A549 (cell line): ENCODE measurements around the gene PDGFD. TPM values are rescaled to one million over a fixed set of nuclear protein-coding genes. Genes with fewer than 3 reads are reported as not detected.

Experiments used
- ATAC-seq, 2 experiments: fragments of 200-7000 bp in 1 of 2; fragments of >200 bp in 1 of 2; cut with Nextera tagmentation in 1 of 2; cut with Tn5 transposase in 1 of 2; 3 replicates each; pipeline versions ENCODE4 v1.8.0 to v1.9.1; 2018 to 2020; ENCODE audit warnings: mild to moderate bottlenecking in 1 of 2, moderate library complexity in 1 of 2
- CTCF ChIA-PET: fragments of 300-600 bp; sonication (Branson Sonifier 250); formaldehyde crosslinking; extraction: SDS; loops from one replicate; lab custom pipeline; 2021; ENCODE audit warnings: antibody characterized with exemption, inconsistent platforms; lab: Yijun Ruan, JAX
- POLR2A ChIA-PET: fragments of 350-600 bp; formaldehyde crosslinking; extraction: SDS; loops from one replicate; lab custom pipeline; 2021; ENCODE audit warnings: antibody characterized with exemption, inconsistent platforms; lab: Yijun Ruan, JAX
- DNase-seq, 2 experiments: peaks; one replicate each; pipeline versions ENCODE4 v3.0.0 to v3.0.0-alpha.2; 2011 to 2016; ENCODE audit warnings: low read depth in 1 of 2, low spot score in 1 of 2
- FAIRE-seq: peaks from 2 replicates; lab custom pipeline; 2011; peaks lifted over from hg19 to GRCh38; lab: Jason Lieb, UNC
- H3K27ac ChIP-seq, 2 experiments: fragments of >200 bp; sonication (Bioruptor Twin); formaldehyde crosslinking; 3 replicates each; pipeline ENCODE4 v1.5.1; 2016 to 2017
- H3K4me1 ChIP-seq: fragments of >200 bp; sonication (Bioruptor Twin); formaldehyde crosslinking; 3 replicates; pipeline ENCODE4 v1.6.1; 2016
- H3K4me2 ChIP-seq: fragments of >200 bp; sonication (Bioruptor Twin); formaldehyde crosslinking; 3 replicates; pipeline ENCODE4 v1.6.1; 2016
- H3K4me3 ChIP-seq: fragments of >200 bp; sonication (Bioruptor Twin); formaldehyde crosslinking; 3 replicates; pipeline ENCODE4 v1.5.1; 2016
- H3K9me3 ChIP-seq: fragments of >200 bp; sonication (Bioruptor Twin); formaldehyde crosslinking; 3 replicates; pipeline ENCODE4 v1.6.1; 2016
- CHD2 ChIP-seq: fragments of 150-350 bp; IDR thresholded peaks from 2 replicates; pipeline ENCODE4 v1.6.1; 2014; ENCODE audit warnings: low read length; ENCODE audit not compliant: partially characterized antibody
- FOSL2 ChIP-seq, 2 experiments: fragments of 450-650 bp in 1 of 2; fragments of >200 bp in 1 of 2; sonication (Bioruptor Twin) in 1 of 2; formaldehyde crosslinking; IDR thresholded peaks; 2 replicates each; pipeline versions ENCODE4 v1.5.0 to v1.6.1; 2016 to 2020; ENCODE audit warnings: mild to moderate bottlenecking in 1 of 2, moderate library complexity in 1 of 2
- FOXS1 ChIP-seq: fragments of 250-450 bp; sonication (Bioruptor Pico); IDR thresholded peaks from 2 replicates; pipeline ENCODE4 v1.5.0; 2020; ENCODE audit warnings: mild to moderate bottlenecking, moderate library complexity
- HEYL ChIP-seq: fragments of 250-450 bp; sonication (Bioruptor Pico); IDR thresholded peaks from 2 replicates; pipeline ENCODE4 v1.8.0; 2021; ENCODE audit warnings: mild to moderate bottlenecking, moderate library complexity
- HOXB13 ChIP-seq: fragments of 250-450 bp; sonication (Bioruptor Pico); IDR thresholded peaks from 2 replicates; pipeline ENCODE4 v1.5.0; 2020; ENCODE audit warnings: low read depth, mild to moderate bottlenecking, moderate library complexity
- JUNB ChIP-seq: fragments of >200 bp; sonication (Bioruptor Twin); formaldehyde crosslinking; IDR thresholded peaks from 2 replicates; pipeline ENCODE4 v1.6.1; 2016
- MAFK ChIP-seq: fragments of 450-650 bp; IDR thresholded peaks from 2 replicates; pipeline ENCODE4 v1.6.1; 2014; ENCODE audit not compliant: partially characterized antibody
- NPAS2 ChIP-seq: fragments of 250-450 bp; sonication (Bioruptor Pico); IDR thresholded peaks from 2 replicates; pipeline ENCODE4 v1.8.0; 2022; ENCODE audit warnings: mild to moderate bottlenecking, moderate library complexity, borderline replicate concordance
- NR3C1 ChIP-seq: fragments of >200 bp; sonication (Bioruptor Twin); formaldehyde crosslinking; IDR thresholded peaks from 3 replicates; pipeline ENCODE4 v1.6.1; 2017
- POLR2A ChIP-seq: IDR thresholded peaks from 2 replicates; pipeline ENCODE4 v1.6.1; 2012; ENCODE audit warnings: mild to moderate bottlenecking, low read length
- RFX5 ChIP-seq: fragments of 450-650 bp; IDR thresholded peaks from 2 replicates; pipeline ENCODE4 v1.7.1; 2014; ENCODE audit warnings: antibody characterized with exemption, mild to moderate bottlenecking, moderate library complexity
- SMC3 ChIP-seq: fragments of >200 bp; sonication (Bioruptor Twin); formaldehyde crosslinking; IDR thresholded peaks from 3 replicates; pipeline ENCODE4 v1.6.1; 2018; ENCODE audit warnings: inconsistent platforms
- TFCP2L1 ChIP-seq: fragments of 250-450 bp; sonication (Bioruptor Pico); IDR thresholded peaks from 2 replicates; pipeline ENCODE4 v1.5.0; 2021; ENCODE audit warnings: mild to moderate bottlenecking
- ZNF302 ChIP-seq: fragments of 250-450 bp; sonication (Bioruptor Pico); IDR thresholded peaks from 2 replicates; pipeline ENCODE4 v1.9.0; 2021; ENCODE audit warnings: inconsistent platforms, mild to moderate bottlenecking, moderate library complexity
- ZSCAN20 ChIP-seq: fragments of 250-450 bp; sonication (Bioruptor Pico); IDR thresholded peaks from 2 replicates; pipeline ENCODE4 v1.8.0; 2022; ENCODE audit warnings: mild to moderate bottlenecking, moderate library complexity
- WGBS: methylation state at CpG from one replicate; pipeline ENCODE4 v1.1.6; 2017; ENCODE audit errors: missing lambda C conversion rate; 5-methylcytosine and 5-hydroxymethylcytosine counted together
- polyA plus RNA-seq, 4 experiments: library from polyadenylated mRNA; depleted of rRNA in 3 of 4; stranded (reverse); fragments of >200 nt; fragmentation: RNase III in 1 of 4; extraction: RNeasy Plus Mini Kit Qiagen cat#74134 plus additional on column Dnase treatment in 1 of 4; gene quantifications; 2 replicates in 3 of 4; 3 replicates in 1 of 4; pipeline ENCODE4 v1.2.3, GENCODE V29; 2011 to 2017
- TF ChIP-seq, protein P1 (sequence below): fragments of 250-450 bp; sonication (Bioruptor Pico); IDR thresholded peaks from 2 replicates; pipeline ENCODE4 v1.5.0; 2020; ENCODE audit warnings: low read depth, mild to moderate bottlenecking, moderate library complexity
- TF ChIP-seq, protein P2 (sequence below): IDR thresholded peaks from 2 replicates; pipeline ENCODE4 v1.6.1; 2012
- TF ChIP-seq, protein P3 (sequence below): fragments of >200 bp; sonication (Bioruptor Twin); formaldehyde crosslinking; IDR thresholded peaks from 3 replicates; pipeline ENCODE4 v1.5.1; 2016
- TF ChIP-seq, protein P4 (sequence below): fragments of 200-600 bp; sonication (generic); IDR thresholded peaks from 2 replicates; pipeline ENCODE4 v1.6.1; 2016; ENCODE audit warnings: antibody characterized with exemption, mild to moderate bottlenecking, moderate library complexity

PDGFD gene
- polyA plus RNA-seq, 2 of the 4 experiments (the other 2 are of a cell fraction) = 11.1 to 29.7 TPM

DNA sequence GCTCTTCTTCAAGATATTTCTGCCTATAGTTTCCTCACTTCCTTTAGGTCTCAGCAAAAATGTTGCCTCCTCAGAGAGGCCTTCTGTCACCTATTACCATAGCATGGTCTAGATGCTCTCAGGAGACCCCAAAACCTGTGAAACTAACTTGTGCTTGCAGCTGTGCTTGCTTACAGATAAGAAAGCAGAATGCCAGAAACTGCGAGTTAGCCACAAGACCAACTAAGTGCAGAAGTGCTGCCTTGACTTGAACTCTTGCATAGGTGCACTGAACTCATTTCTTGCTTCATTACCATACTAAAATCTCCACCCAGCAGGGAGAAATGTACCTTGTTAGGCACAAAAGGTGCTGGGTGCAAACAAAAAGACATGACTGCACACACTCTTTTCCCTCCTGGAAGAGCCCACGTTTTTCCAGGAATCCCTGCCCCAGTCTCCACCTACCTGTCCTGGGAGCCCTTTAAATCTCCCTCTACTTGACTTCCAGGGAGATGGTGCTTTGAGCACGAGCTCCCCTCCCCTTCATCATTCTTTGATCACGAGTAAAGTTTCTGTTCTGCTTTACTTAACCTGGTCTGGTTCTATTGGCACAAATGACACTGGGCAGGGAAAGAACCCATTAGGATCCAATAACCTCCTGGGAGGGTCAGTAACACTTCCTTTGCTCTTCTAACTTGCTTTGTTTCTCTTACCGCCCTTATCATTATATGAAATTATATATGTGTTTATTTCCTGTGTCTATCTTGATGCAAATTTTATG lies 265.2 kb downstream of the PDGFD start (continued):
- TF ChIP-seq HOXB13 = no peak
- TF ChIP-seq, protein P1, sequence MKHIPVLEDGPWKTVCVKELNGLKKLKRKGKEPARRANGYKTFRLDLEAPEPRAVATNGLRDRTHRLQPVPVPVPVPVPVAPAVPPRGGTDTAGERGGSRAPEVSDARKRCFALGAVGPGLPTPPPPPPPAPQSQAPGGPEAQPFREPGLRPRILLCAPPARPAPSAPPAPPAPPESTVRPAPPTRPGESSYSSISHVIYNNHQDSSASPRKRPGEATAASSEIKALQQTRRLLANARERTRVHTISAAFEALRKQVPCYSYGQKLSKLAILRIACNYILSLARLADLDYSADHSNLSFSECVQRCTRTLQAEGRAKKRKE (CRISPR knock-in tag) = no peak
- TF ChIP-seq JUNB = no peak
- no peak for TF ChIP-seq TFCP2L1 (CRISPR knock-in tag)
- no peak for TF ChIP-seq FOXS1 (CRISPR knock-in tag)
- TF ChIP-seq RFX5 = no peak
- TF ChIP-seq FOSL2 (IDR thresholded peaks at IDR 0.05) = no peak
- TF ChIP-seq FOSL2 (CRISPR knock-in tag; IDR thresholded peaks at IDR 0.05) = no peak
- no peak for TF ChIP-seq MAFK
- TF ChIP-seq, all 56 proteins: peak for 0

DNA sequence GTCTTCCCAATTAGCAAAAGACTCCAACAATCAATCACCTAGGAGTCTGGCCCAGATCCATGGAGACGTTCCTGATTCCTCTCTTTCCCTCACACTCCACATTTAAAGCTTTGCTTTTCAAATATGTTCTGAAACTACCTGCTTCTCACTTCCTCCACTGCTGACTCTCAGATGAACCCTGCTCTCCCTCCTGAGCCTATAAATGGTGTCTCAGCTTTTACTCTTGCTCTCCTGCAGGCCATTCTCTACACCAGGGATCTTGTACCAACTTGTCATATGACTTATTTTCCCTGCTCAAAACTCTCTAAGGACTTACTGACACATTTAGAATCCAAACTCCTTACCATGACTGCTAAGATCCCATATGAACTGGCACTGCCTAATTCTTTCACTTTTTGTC lies 265.9 kb downstream of the PDGFD start:
- Histone ChIP-seq H3K27ac (no peak overlapping the region; a peak in 1 of 6 replicates), H3K4me2 (no peak overlapping the region), H3K4me3 (no peak overlapping the region), H3K9me3 (no peaks in the 10 kb centered on the region), H3K4me1 (peaks cover 7% of the 10 kb centered on the region)
- ChIA-PET CTCF (no interaction called here), POLR2A (no interaction called here)
- WGBS = 80% methylated on average over 1 of the region's 1 CpG
- no peak for DNase-seq
- no peak for ATAC-seq
- TF ChIP-seq SMC3 = no peak
- TF ChIP-seq ZSCAN20 (CRISPR knock-in tag) = no peak
- no peak for TF ChIP-seq POLR2A
- no peak for TF ChIP-seq FOXS1 (CRISPR knock-in tag)
- no peak for TF ChIP-seq RFX5
- TF ChIP-seq, all 56 proteins: peak for 0
- FAIRE-seq = no peak

DNA sequence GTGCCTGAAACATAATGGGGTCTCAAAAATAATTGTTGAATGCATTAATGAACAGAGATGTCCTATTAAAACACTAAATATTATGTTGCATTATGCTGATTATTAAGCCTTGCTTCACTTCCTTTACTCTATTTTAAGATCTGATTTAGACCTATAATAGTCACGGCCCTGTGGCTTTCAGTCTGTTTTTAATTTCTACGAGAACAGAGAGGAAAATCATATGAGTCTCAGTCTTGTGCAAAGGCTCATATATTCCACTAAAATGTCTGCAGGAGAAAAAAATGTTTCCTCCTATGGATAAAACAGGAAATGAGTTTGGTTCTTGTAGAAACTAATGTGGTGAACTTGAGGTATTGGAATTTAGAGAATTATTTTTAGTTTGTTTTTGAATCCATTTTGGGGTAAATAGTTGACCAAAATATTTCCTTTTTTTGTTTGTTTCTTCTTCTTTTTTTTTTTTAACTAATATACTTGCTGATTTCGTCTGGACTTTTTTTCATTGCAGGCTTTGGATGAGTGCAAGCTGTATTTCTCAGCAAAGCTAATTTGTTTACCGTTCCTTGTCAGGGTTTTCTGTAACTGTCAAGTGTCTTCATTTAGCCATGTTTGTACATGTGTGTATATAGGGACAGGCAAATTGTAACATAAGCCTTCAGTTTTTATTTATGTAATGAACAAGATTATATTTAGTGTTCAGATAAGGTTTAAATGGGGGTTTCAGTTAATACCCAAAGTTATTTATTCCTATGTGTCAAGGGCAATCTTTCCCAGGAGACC lies 266.6 kb downstream of the PDGFD start:
- DNase-seq (no peak), FAIRE-seq (no peak), ATAC-seq (no peak)
- peaks cover 14% of the 10 kb centered on the region for H3K4me1 ChIP-seq
- no peak overlapping the region for H3K4me3 ChIP-seq
- H3K9me3 ChIP-seq = no peaks in the 10 kb centered on the region
- no peak overlapping the region for H3K27ac ChIP-seq
- POLR2A ChIA-PET = no interaction called here
- H3K4me2 ChIP-seq = no peak overlapping the region
- TF ChIP-seq NPAS2 (CRISPR knock-in tag) (no peak), NR3C1 (no peak), JUNB (no peak), POLR2A (no peak), CHD2 (no peak), ZNF302 (CRISPR knock-in tag) (no peak), FOSL2 (IDR thresholded peaks at IDR 0.05) (no peak), FOSL2 (CRISPR knock-in tag; IDR thresholded peaks at IDR 0.05) (no peak), HEYL (CRISPR knock-in tag) (no peak)
- TF ChIP-seq, protein P2, sequence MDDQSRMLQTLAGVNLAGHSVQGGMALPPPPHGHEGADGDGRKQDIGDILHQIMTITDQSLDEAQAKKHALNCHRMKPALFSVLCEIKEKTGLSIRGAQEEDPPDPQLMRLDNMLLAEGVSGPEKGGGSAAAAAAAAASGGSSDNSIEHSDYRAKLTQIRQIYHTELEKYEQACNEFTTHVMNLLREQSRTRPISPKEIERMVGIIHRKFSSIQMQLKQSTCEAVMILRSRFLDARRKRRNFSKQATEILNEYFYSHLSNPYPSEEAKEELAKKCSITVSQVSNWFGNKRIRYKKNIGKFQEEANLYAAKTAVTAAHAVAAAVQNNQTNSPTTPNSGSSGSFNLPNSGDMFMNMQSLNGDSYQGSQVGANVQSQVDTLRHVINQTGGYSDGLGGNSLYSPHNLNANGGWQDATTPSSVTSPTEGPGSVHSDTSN = no peak
- TF ChIP-seq, protein P3, sequence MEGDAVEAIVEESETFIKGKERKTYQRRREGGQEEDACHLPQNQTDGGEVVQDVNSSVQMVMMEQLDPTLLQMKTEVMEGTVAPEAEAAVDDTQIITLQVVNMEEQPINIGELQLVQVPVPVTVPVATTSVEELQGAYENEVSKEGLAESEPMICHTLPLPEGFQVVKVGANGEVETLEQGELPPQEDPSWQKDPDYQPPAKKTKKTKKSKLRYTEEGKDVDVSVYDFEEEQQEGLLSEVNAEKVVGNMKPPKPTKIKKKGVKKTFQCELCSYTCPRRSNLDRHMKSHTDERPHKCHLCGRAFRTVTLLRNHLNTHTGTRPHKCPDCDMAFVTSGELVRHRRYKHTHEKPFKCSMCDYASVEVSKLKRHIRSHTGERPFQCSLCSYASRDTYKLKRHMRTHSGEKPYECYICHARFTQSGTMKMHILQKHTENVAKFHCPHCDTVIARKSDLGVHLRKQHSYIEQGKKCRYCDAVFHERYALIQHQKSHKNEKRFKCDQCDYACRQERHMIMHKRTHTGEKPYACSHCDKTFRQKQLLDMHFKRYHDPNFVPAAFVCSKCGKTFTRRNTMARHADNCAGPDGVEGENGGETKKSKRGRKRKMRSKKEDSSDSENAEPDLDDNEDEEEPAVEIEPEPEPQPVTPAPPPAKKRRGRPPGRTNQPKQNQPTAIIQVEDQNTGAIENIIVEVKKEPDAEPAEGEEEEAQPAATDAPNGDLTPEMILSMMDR = no peak
- TF ChIP-seq, protein P4, sequence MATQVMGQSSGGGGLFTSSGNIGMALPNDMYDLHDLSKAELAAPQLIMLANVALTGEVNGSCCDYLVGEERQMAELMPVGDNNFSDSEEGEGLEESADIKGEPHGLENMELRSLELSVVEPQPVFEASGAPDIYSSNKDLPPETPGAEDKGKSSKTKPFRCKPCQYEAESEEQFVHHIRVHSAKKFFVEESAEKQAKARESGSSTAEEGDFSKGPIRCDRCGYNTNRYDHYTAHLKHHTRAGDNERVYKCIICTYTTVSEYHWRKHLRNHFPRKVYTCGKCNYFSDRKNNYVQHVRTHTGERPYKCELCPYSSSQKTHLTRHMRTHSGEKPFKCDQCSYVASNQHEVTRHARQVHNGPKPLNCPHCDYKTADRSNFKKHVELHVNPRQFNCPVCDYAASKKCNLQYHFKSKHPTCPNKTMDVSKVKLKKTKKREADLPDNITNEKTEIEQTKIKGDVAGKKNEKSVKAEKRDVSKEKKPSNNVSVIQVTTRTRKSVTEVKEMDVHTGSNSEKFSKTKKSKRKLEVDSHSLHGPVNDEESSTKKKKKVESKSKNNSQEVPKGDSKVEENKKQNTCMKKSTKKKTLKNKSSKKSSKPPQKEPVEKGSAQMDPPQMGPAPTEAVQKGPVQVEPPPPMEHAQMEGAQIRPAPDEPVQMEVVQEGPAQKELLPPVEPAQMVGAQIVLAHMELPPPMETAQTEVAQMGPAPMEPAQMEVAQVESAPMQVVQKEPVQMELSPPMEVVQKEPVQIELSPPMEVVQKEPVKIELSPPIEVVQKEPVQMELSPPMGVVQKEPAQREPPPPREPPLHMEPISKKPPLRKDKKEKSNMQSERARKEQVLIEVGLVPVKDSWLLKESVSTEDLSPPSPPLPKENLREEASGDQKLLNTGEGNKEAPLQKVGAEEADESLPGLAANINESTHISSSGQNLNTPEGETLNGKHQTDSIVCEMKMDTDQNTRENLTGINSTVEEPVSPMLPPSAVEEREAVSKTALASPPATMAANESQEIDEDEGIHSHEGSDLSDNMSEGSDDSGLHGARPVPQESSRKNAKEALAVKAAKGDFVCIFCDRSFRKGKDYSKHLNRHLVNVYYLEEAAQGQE = no peak
- TF ChIP-seq, all 56 proteins: peak for 0
- 73% methylated on average over 4 of the region's 4 CpGs for WGBS
- CTCF ChIA-PET = no interaction called here
